ENCODE data around the gene PSD2. TPM values are rescaled to one million over a fixed set of nuclear protein-coding genes. Genes with fewer than 3 reads are reported as not detected.

Gene PSD2
- total RNA-seq, 1 donor from 2014 or later: 0.15 TPM

GRCh38 chr5:139884734-139885133 lies 89.1 kb downstream of the PSD2 start:
- Mint-ChIP-seq H3K36me3 (ENCODE audit: low read depth, unreplicated experiment) (no peaks in the 10 kb centered on the region), H3K27ac (ENCODE audit: unreplicated experiment) (no peak overlapping the region)
- no peak for DNase-seq (ENCODE audit: low spot score)

GRCh38 chr5:139885172-139885856 lies 89.7 kb downstream of the PSD2 start:
- H3K36me3 Mint-ChIP-seq (ENCODE audit: low read depth, unreplicated experiment): no peaks in the 10 kb centered on the region
- H3K4me3 Mint-ChIP-seq (ENCODE audit: unreplicated experiment): no peak overlapping the region
- no peaks in the 10 kb centered on the region for H3K4me1 Mint-ChIP-seq (ENCODE audit: unreplicated experiment)
- H3K9me3 Mint-ChIP-seq (ENCODE audit: unreplicated experiment): no peaks in the 10 kb centered on the region
- peak overlapping the region; percentile 44 for H3K27ac Mint-ChIP-seq (ENCODE audit: unreplicated experiment)
- no peak for TF ChIP-seq CTCF (IDR thresholded peaks at IDR 0.05; ENCODE audit: unreplicated experiment)
- peaks cover 3% of the 10 kb centered on the region for H3K27me3 Mint-ChIP-seq (ENCODE audit: unreplicated experiment)
- DNase-seq (ENCODE audit: low spot score): no peak

More at GRCh38 chr5:139884734-139885133, 89.1 kb downstream of the PSD2 start:
- Mint-ChIP-seq H3K4me3 (ENCODE audit: unreplicated experiment) (no peak overlapping the region), H3K27me3 (ENCODE audit: unreplicated experiment) (peaks cover 3% of the 10 kb centered on the region), H3K9me3 (ENCODE audit: unreplicated experiment) (no peaks in the 10 kb centered on the region), H3K4me1 (ENCODE audit: unreplicated experiment) (no peaks in the 10 kb centered on the region)
- TF ChIP-seq CTCF (IDR thresholded peaks at IDR 0.05; ENCODE audit: unreplicated experiment): no peak

GRCh38 chr5:139885857-139886208 lies 90.2 kb downstream of the PSD2 start:
- Mint-ChIP-seq H3K4me3 (ENCODE audit: unreplicated experiment) (no peak overlapping the region), H3K4me1 (ENCODE audit: unreplicated experiment) (no peaks in the 10 kb centered on the region), H3K9me3 (ENCODE audit: unreplicated experiment) (no peaks in the 10 kb centered on the region), H3K27ac (ENCODE audit: unreplicated experiment) (no peak overlapping the region), H3K27me3 (ENCODE audit: unreplicated experiment) (peaks cover 3% of the 10 kb centered on the region), H3K36me3 (ENCODE audit: low read depth, unreplicated experiment) (no peaks in the 10 kb centered on the region)
- no peak for DNase-seq (ENCODE audit: low spot score)
- no peak for TF ChIP-seq CTCF (IDR thresholded peaks at IDR 0.05; ENCODE audit: unreplicated experiment)

DNA sequence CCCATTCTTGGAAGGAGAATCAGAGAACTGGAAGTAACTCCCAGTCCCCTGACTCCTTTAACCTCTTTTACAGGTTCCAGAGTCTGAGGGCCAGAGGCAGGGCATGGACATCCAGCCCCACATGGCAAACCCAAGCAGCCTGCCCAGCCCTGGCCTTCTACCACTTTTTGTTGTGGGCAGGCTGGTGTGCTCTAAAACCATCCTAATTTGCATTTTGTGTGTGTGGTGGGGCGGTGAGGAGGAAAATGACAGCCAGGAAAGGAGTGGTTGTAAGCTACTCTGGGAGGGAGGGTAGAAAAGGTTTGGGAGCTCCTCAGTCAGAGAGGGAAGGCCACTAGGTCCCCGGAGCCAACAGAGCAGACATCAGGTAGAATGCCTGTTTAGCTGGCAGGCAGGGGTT lies 90.6 kb downstream of the PSD2 start:
- Mint-ChIP-seq H3K4me3 (ENCODE audit: unreplicated experiment) (no peak overlapping the region), H3K27me3 (ENCODE audit: unreplicated experiment) (peaks cover 3% of the 10 kb centered on the region), H3K36me3 (ENCODE audit: low read depth, unreplicated experiment) (no peaks in the 10 kb centered on the region), H3K9me3 (ENCODE audit: unreplicated experiment) (no peaks in the 10 kb centered on the region), H3K4me1 (ENCODE audit: unreplicated experiment) (no peaks in the 10 kb centered on the region), H3K27ac (ENCODE audit: unreplicated experiment) (no peak overlapping the region)
- no peak for TF ChIP-seq CTCF (IDR thresholded peaks at IDR 0.05; ENCODE audit: unreplicated experiment)
- DNase-seq (ENCODE audit: low spot score): no peak

GRCh38 chr5:139888370-139888769 lies 92.8 kb downstream of the PSD2 start:
- TF ChIP-seq CTCF (IDR thresholded peaks at IDR 0.05; ENCODE audit: unreplicated experiment): no peak

More at GRCh38 chr5:139888370-139888769, 92.8 kb downstream of the PSD2 start:
- no peak overlapping the region for H3K27ac Mint-ChIP-seq (ENCODE audit: unreplicated experiment)
- peaks cover 2% of the 10 kb centered on the region for H3K27me3 Mint-ChIP-seq (ENCODE audit: unreplicated experiment)
- H3K36me3 Mint-ChIP-seq (ENCODE audit: low read depth, unreplicated experiment): no peaks in the 10 kb centered on the region
- no peaks in the 10 kb centered on the region for H3K9me3 Mint-ChIP-seq (ENCODE audit: unreplicated experiment)
- DNase-seq (ENCODE audit: low spot score): no peak
- H3K4me3 Mint-ChIP-seq (ENCODE audit: unreplicated experiment): no peak overlapping the region
- H3K4me1 Mint-ChIP-seq (ENCODE audit: unreplicated experiment): no peaks in the 10 kb centered on the region

Data from endothelial cell (in vitro differentiated cells).